22Rv1 (cell line): ENCODE data around the gene MAP3K7CL.

Experiments used
- H3K27ac ChIP-seq: fragments of 450-650 bp; 2 replicates; pipeline ENCODE4 v1.5.1; 2017
- ZFX ChIP-seq: fragments of 450-650 bp; IDR thresholded peaks from 2 replicates; pipeline ENCODE4 v1.6.1; 2017; ENCODE audit warnings: antibody characterized with exemption, borderline replicate concordance
- TF ChIP-seq, protein P1 (sequence below): fragments of 450-650 bp; IDR thresholded peaks from 2 replicates; pipeline ENCODE4 v1.5.1; 2017; ENCODE audit warnings: mild to moderate bottlenecking

The MAP3K7CL gene

DNA sequence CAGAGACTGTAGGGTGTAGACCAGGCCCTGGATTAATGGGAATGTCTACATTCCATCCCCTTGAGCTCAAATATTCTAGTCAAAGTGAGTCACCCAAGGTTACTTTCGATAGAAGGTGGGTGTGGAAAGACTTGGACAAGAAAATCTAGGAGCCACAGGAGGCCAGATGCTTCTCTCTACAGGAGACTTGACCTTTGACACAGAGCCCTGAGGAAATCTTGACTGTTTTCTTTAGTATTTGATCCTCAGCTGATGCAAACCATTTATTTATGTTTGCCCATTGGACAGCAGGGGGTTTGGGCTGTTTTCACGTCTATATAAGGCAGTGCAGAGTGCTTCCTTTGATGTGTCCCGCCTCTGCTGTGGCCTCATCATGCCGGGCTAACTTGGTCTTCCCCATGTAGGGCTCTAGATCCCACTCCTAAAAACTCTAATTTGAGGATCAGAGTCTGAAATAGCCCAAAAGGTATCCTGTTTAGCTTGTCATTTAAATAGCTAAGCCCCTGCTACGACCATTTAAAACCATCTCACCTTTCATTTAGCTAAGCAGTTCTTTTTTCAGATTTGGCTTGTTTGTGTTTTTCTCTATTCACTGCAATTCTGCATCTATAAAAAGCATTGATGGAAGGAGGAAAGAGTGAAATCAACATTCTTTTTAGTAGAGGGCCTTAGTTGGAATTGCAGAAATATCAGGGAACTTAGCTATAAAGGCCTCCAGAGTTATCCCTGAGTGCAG lies 15.5 kb upstream of the MAP3K7CL start:
- TF ChIP-seq, protein P1, sequence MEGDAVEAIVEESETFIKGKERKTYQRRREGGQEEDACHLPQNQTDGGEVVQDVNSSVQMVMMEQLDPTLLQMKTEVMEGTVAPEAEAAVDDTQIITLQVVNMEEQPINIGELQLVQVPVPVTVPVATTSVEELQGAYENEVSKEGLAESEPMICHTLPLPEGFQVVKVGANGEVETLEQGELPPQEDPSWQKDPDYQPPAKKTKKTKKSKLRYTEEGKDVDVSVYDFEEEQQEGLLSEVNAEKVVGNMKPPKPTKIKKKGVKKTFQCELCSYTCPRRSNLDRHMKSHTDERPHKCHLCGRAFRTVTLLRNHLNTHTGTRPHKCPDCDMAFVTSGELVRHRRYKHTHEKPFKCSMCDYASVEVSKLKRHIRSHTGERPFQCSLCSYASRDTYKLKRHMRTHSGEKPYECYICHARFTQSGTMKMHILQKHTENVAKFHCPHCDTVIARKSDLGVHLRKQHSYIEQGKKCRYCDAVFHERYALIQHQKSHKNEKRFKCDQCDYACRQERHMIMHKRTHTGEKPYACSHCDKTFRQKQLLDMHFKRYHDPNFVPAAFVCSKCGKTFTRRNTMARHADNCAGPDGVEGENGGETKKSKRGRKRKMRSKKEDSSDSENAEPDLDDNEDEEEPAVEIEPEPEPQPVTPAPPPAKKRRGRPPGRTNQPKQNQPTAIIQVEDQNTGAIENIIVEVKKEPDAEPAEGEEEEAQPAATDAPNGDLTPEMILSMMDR: no peak
- TF ChIP-seq ZFX: no peak
- H3K27ac ChIP-seq: no peak overlapping the region

DNA sequence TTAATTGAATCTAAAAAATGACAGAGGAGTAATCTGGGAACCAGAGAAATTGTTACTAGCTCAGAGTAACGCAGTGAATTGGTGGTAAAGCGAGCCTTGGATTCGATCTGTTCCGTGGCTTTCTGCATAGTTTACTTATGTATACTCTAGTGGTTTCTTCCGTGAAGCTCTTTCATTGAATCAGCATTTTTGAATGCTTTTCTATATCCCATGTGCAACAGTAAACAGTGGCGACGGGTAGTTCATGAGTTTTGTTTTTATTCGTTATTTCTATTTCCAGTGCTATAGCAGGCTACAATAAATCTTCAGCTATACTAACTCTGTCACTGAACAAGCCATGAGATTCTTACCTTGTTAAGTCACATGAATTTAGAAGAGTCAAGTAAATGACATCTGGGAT lies 14.5 kb upstream of the MAP3K7CL start:
- TF ChIP-seq, protein P1: no peak
- no peak for TF ChIP-seq ZFX
- H3K27ac ChIP-seq: no peak overlapping the region

DNA sequence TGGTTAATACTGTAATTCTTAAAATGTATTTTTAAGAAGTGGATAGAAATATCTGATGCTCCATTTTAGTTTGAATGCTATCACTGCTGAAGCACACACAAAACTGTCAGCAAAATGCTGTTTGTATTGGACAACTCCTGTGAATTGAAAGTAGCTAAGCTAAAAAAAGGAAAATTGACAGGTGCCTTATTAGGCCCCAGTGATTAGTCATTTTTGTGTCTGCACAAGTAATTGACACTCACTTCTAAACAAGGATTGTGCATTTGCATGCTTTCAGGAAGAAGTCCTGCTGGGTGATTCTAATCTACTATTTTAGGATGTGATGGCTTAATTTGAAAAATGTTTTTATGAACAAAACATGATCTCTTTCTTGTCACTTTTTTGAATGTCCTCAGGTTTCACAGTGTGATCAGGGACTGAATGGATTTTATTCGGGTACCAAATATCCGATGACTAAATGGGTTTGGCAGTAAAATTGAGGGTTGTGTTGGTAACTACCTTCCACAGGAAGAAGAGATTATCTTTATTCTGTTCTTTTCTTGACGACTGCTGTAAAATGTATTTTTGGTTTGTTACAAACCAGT lies 13.0 kb upstream of the MAP3K7CL start:
- TF ChIP-seq, protein P1: no peak
- no peak for TF ChIP-seq ZFX
- no peak overlapping the region for H3K27ac ChIP-seq

DNA sequence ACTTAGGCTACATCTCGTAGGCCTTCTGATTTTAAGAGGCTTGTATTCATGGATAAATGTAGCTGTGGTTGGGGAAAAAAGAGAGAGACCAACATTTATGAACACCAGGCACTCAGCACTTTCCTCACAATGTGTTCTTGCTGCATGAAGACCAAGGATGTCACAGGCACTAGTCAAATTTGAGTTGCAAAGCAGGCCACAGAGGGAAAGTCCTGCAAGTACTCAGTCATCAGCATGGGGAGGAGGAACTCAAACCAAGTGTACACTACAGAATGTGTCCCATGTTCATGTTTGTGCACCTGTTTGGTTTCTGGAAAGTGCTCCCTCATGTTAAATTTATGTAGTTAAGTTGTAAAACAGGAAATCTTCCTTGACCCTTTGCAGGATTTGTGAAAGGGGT lies 8.7 kb upstream of the MAP3K7CL start:
- no peak overlapping the region for H3K27ac ChIP-seq
- TF ChIP-seq ZFX: no peak
- TF ChIP-seq, protein P1: no peak

DNA sequence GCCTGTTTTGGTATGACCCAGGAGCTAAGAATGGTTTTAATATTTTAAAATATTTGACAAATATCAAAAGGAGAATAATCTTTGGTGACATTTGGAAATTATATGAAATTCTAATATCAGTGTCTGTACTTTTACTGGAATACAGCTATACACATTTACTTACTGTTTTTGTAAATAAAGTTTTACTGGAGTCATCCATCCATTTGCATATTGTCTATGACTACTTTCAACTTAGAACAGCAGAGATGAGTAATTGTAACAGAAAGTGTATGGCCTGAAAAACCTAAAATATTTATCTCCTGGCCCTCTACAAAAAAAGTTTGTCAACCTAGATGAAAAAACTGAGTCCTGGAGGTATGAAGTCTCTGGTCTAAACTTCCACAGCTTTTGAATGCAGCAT lies 5.8 kb upstream of the MAP3K7CL start:
- no peak for TF ChIP-seq ZFX
- TF ChIP-seq, protein P1: no peak
- no peak overlapping the region for H3K27ac ChIP-seq

DNA sequence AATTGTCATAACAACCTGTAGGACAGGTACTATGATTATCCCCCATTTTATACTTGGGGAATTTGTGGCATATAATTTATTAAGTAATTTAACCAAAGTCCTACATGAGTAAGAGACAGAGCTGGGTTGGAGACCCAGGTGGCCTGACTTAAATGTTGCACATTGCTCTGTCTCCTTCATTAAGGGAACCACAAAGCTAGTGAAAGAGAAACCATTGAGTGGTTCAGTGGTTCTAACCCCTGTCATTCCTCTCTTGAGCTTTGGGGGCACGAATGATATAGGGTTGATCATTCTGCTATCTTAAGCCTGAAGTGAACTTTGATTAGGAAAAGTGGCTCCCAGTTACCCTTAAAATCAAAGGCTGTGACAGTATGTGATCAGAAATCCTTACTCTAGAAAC lies 5.3 kb upstream of the MAP3K7CL start:
- TF ChIP-seq, protein P1: no peak
- TF ChIP-seq ZFX: no peak
- no peak overlapping the region for H3K27ac ChIP-seq

DNA sequence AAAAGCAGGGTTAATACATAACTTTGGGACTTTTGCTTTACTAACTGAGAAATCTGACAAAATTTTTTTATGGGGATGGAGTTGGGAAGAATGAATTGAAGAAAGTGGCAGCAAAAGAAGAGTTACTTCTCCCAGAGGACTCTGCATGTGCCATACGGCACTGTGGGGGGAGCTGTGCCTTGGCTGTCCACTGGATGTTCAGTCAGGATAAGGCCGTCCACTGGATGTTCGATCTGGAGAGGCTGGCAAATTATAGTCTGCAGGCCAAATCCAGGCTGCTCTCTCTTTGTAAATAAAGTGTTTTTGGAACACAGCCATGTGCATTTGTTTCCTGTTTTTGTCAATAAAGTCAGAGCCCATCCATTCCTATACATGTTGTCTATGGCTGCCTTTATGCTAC lies 4.5 kb upstream of the MAP3K7CL start:
- no peak overlapping the region for H3K27ac ChIP-seq
- TF ChIP-seq, protein P1: no peak
- no peak for TF ChIP-seq ZFX
